ENCODE results near the gene LRMDA. TPM values are rescaled to one million over a fixed set of nuclear protein-coding genes. Genes with fewer than 3 reads are reported as not detected.
A peak's percentile ranks its signal among the peaks of the same experiment; 100 is the strongest.

LRMDA gene
- total RNA-seq, 2 experiments from 2014 or later = not detected

DNA sequence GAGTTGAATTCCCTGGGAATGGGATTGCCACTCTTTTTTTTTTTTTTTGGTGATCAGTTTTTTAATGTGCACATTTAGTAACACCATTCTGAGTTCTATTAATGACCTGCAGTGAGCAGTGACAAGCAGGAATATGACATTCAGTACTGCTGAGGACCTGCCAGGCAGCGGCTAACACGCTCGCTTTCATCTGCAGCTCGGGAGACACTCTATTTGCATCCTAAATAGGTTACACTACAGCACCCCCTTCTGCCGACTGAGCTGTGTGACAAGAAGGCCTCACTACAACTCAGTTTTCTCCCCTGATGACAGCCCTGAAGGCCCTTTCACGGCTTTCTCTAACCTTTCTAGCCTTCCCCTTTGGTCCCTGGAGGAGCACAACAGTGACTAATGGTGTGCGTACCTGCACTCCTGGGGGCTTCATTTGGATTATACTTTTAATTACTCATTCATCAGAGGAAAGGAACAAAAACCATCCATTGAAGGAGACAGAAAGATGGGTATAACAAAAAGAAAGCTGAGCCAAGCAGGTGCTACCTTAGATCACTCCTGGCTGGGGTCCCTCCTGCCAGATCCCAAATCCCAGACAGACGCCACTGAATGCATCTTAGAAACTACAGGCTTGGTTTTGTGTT is 872.4 kb downstream of the LRMDA start:
- Mint-ChIP-seq H3K4me3 (no peak overlapping the region), H3K27ac (no peak overlapping the region), H3K4me1 (ENCODE audit: low read depth) (peaks cover 6% of the 10 kb centered on the region), H3K27me3 (peaks cover 14% of the 10 kb centered on the region), H3K36me3 (ENCODE audit: low read depth) (no peaks in the 10 kb centered on the region), H3K9me3 (no peaks in the 10 kb centered on the region)
- no peaks in the 10 kb centered on the region for H3K27me3 ChIP-seq (ENCODE audit: control insufficient read depth in 1 of 2, insufficient read depth in 2 of 2, low read length in 2 of 2)
- no peaks in the 10 kb centered on the region for H3K4me1 ChIP-seq (ENCODE audit: insufficient read depth, low read length)
- intact Hi-C loops (cut with DNase I, micrococcal nuclease) = loop anchor here in 1 of 2 experiments (5.0 kb wide), 1 partner anchor 266 kb away; no protein-coding TSS in a partner anchor
- ChIA-PET CTCF (interaction anchor here (0.7 to 1.3 kb wide), 2 partner anchors 9 to 111 kb away, joined by 3 to 4 read pairs; no protein-coding TSS in a partner anchor), POLR2A (interaction anchor here (1.0 kb wide), 1 partner anchor 164 kb away, joined by 8 read pairs; no protein-coding TSS in a partner anchor)
- ATAC-seq (ENCODE audit: poor library complexity) (peak; percentile 56), DNase-seq (peak in 7 of 14 experiments; percentile 7 to 34 (median 20))
- no peak overlapping the region for H3K4me3 ChIP-seq (ENCODE audit: low read length)
- TF ChIP-seq, protein P1, sequence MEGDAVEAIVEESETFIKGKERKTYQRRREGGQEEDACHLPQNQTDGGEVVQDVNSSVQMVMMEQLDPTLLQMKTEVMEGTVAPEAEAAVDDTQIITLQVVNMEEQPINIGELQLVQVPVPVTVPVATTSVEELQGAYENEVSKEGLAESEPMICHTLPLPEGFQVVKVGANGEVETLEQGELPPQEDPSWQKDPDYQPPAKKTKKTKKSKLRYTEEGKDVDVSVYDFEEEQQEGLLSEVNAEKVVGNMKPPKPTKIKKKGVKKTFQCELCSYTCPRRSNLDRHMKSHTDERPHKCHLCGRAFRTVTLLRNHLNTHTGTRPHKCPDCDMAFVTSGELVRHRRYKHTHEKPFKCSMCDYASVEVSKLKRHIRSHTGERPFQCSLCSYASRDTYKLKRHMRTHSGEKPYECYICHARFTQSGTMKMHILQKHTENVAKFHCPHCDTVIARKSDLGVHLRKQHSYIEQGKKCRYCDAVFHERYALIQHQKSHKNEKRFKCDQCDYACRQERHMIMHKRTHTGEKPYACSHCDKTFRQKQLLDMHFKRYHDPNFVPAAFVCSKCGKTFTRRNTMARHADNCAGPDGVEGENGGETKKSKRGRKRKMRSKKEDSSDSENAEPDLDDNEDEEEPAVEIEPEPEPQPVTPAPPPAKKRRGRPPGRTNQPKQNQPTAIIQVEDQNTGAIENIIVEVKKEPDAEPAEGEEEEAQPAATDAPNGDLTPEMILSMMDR (IDR thresholded peaks at IDR 0.05) = no peak
- no peaks in the 10 kb centered on the region for H3K36me3 ChIP-seq (ENCODE audit: insufficient read depth, low read length)
- no peak overlapping the region for H3K27ac ChIP-seq (ENCODE audit: low read depth in 1 of 2, low read length in 2 of 2)
- no peaks in the 10 kb centered on the region for H3K9me3 ChIP-seq (ENCODE audit: control insufficient read depth in 1 of 2, insufficient read depth in 1 of 2, low read length in 2 of 2)

DNA sequence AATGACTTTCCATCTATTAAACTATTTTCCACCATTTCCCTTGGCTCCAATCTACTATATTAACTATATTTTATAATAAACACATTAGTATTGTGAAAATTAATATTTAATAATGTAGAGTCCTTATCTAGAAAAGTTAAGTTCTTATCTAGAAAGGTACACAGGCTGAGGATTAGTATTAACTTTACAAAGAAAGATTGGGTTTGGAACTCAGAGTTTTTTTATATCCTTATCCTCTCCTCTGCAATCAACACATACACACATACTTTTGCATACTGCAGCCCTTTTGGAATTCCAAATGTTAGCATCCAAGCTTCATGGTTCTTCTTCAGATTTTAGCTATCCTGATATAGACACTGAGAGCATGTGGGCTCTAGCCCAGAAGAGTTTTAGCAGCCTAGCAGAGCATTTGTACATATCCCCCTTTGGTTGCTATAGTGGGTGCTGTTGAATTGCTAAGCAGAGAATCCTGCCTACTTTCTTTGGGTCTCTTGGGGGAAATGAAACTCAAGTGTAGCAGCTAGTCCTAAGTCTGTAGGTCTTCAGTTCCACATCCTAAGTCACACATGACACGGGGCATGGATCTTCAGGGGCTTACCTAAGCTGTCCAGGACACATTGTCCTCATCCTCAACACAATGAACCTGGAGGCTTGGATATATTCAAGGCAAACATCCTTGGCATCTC is 874.6 kb downstream of the LRMDA start:
- Mint-ChIP-seq H3K27me3 (peaks cover 19% of the 10 kb centered on the region), H3K9me3 (no peaks in the 10 kb centered on the region), H3K36me3 (ENCODE audit: low read depth) (no peaks in the 10 kb centered on the region), H3K27ac (no peak overlapping the region), H3K4me1 (ENCODE audit: low read depth) (peaks cover 6% of the 10 kb centered on the region), H3K4me3 (no peak overlapping the region)
- intact Hi-C loops (cut with DNase I, micrococcal nuclease) = loop anchor here in 1 of 2 experiments (5.0 kb wide), 1 partner anchor 909 kb away; no protein-coding TSS in a partner anchor
- POLR2A ChIA-PET = no interaction called here
- no peak overlapping the region for H3K27ac ChIP-seq (ENCODE audit: low read depth in 1 of 2, low read length in 2 of 2)
- H3K9me3 ChIP-seq (ENCODE audit: control insufficient read depth in 1 of 2, insufficient read depth in 1 of 2, low read length in 2 of 2) = no peaks in the 10 kb centered on the region
- no peaks in the 10 kb centered on the region for H3K4me1 ChIP-seq (ENCODE audit: insufficient read depth, low read length)
- no peaks in the 10 kb centered on the region for H3K36me3 ChIP-seq (ENCODE audit: insufficient read depth, low read length)
- H3K4me3 ChIP-seq (ENCODE audit: low read length) = no peak overlapping the region
- H3K27me3 ChIP-seq (ENCODE audit: control insufficient read depth in 1 of 2, insufficient read depth in 2 of 2, low read length in 2 of 2) = no peaks in the 10 kb centered on the region
- CTCF ChIA-PET = no interaction called here
- TF ChIP-seq, protein P1 (IDR thresholded peaks at IDR 0.05) = no peak
- DNase-seq = peak in 1 of 14 experiments; percentile 1
- ATAC-seq (ENCODE audit: poor library complexity) = no peak

DNA sequence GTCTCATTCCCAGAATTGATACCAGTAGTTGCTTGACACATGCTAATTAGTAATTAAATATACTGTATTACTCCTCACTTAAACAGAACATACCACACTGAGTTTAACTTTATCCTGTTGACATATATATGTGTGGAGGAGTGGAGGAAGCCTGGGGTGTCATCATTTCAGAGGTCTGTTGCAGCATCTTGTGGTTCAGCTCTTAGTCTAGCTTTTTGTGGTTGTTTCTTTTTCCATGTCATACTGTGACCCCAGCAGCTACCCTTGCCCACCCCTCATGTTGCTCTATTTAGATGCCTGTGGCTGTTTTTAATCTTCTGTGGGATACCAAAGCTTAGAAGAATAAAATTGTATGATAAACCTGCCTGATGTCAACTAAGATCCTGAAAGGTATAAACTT is 875.4 kb downstream of the LRMDA start:
- Mint-ChIP-seq H3K9me3 (no peaks in the 10 kb centered on the region), H3K4me3 (no peak overlapping the region), H3K27me3 (peaks cover 19% of the 10 kb centered on the region), H3K4me1 (ENCODE audit: low read depth) (peaks cover 3% of the 10 kb centered on the region), H3K27ac (no peak overlapping the region), H3K36me3 (ENCODE audit: low read depth) (no peaks in the 10 kb centered on the region)
- Histone ChIP-seq H3K4me1 (ENCODE audit: insufficient read depth, low read length) (no peaks in the 10 kb centered on the region), H3K27ac (ENCODE audit: low read depth in 1 of 2, low read length in 2 of 2) (no peak overlapping the region), H3K9me3 (ENCODE audit: control insufficient read depth in 1 of 2, insufficient read depth in 1 of 2, low read length in 2 of 2) (no peaks in the 10 kb centered on the region), H3K36me3 (ENCODE audit: insufficient read depth, low read length) (no peaks in the 10 kb centered on the region), H3K27me3 (ENCODE audit: control insufficient read depth in 1 of 2, insufficient read depth in 2 of 2, low read length in 2 of 2) (no peaks in the 10 kb centered on the region), H3K4me3 (ENCODE audit: low read length) (no peak overlapping the region)
- TF ChIP-seq, protein P1 (IDR thresholded peaks at IDR 0.05) = no peak
- DNase-seq (no peak), ATAC-seq (ENCODE audit: poor library complexity) (no peak)
- POLR2A ChIA-PET = no interaction called here
- intact Hi-C loops (cut with DNase I, micrococcal nuclease) = loop anchor here in 1 of 2 experiments (5.0 kb wide), 1 partner anchor 910 kb away; no protein-coding TSS in a partner anchor
- CTCF ChIA-PET = no interaction called here
